RWPE1 (cell line): ENCODE measurements around the gene XPNPEP1.

Source experiments
- CTCF ChIA-PET: fragments of 350-600 bp; sonication (Branson Sonifier 250); formaldehyde crosslinking; extraction: SDS; loops from one replicate; lab custom pipeline; 2021; lab: Yijun Ruan, JAX
- POLR2A ChIA-PET: fragments of 400-600 bp; formaldehyde crosslinking; extraction: SDS; loops from one replicate; lab custom pipeline; 2020; ENCODE audit warnings: antibody characterized with exemption; ENCODE audit not compliant: low non-redundant PET; lab: Yijun Ruan, JAX
- DNase-seq: peaks from one replicate; pipeline ENCODE4 v3.0.0; 2012; ENCODE audit warnings: low spot score
- H3K27ac ChIP-seq: fragments of 450-650 bp; 2 replicates; pipeline ENCODE4 v1.5.1; 2017
- CTCF ChIP-seq: fragments of 450-650 bp; conservative IDR thresholded peaks from 2 replicates; pipeline ENCODE4 v1.5.1; 2017; ENCODE audit warnings: low read depth, mild to moderate bottlenecking

XPNPEP1 gene

GRCh38 chr10:109967739-109968088, 44.4 kb upstream of the XPNPEP1 start:
- H3K27ac ChIP-seq, result no peak overlapping the region
- no peak for DNase-seq
- POLR2A ChIA-PET, result no interaction called here
- no peak for TF ChIP-seq CTCF
- CTCF ChIA-PET, result interaction anchor here (0.6 kb wide), 1 partner anchor 128 kb away, joined by 3 read pairs; no protein-coding TSS in a partner anchor

GRCh38 chr10:109966961-109967738, 43.8 kb upstream of the XPNPEP1 start:
- POLR2A ChIA-PET, result no interaction called here
- no peak for TF ChIP-seq CTCF
- H3K27ac ChIP-seq, result no peak overlapping the region
- DNase-seq, result no peak
- CTCF ChIA-PET, result no interaction called here

GRCh38 chr10:109964318-109964717, 41.0 kb upstream of the XPNPEP1 start:
- POLR2A ChIA-PET, result no interaction called here
- CTCF ChIA-PET, result interaction anchor here (0.7 kb wide), 2 partner anchors 15 to 19 kb away, joined by 3 to 7 read pairs; no protein-coding TSS in a partner anchor
- TF ChIP-seq CTCF, result no peak
- no peak for DNase-seq
- no peak overlapping the region for H3K27ac ChIP-seq

- no peak for TF ChIP-seq CTCF
- CTCF ChIA-PET, result interaction anchor here (0.7 kb wide), 1 partner anchor 20 kb away, joined by 7 read pairs; no protein-coding TSS in a partner anchor
- POLR2A ChIA-PET, result no interaction called here
- DNase-seq, result no peak
- H3K27ac ChIP-seq, result no peak overlapping the region
Measured at GRCh38 chr10:109963439-109963838, 40.1 kb upstream of the XPNPEP1 start.

GRCh38 chr10:109962247-109962646, 38.9 kb upstream of the XPNPEP1 start:
- no peak for DNase-seq
- POLR2A ChIA-PET, result no interaction called here
- no peak overlapping the region for H3K27ac ChIP-seq
- no peak for TF ChIP-seq CTCF
- CTCF ChIA-PET, result no interaction called here

- no peak for TF ChIP-seq CTCF
- ChIA-PET POLR2A (no interaction called here), CTCF (no interaction called here)
- DNase-seq, result peak; percentile 27
- H3K27ac ChIP-seq, result no peak overlapping the region
Measured at GRCh38 chr10:109961174-109962001, 38.1 kb upstream of the XPNPEP1 start.
